K562 (cell line): Measurements from ENCODE around the gene POMT1. TPM values are rescaled to one million over a fixed set of nuclear protein-coding genes. Genes with fewer than 3 reads are reported as not detected.

Experiments
- ATAC-seq: fragments of 200-7000 bp; cut with Tn5 transposase; 3 replicates; pipeline ENCODE4 v1.9.1; 2020; ENCODE audit warnings: moderate library complexity
- BruUV-seq: library from RNA; stranded (reverse); fragments of 400-500 nt; replicated peaks from 2 replicates; lab custom pipeline; 2021; lab: Mats Ljungman, UMichigan
- CTCF ChIA-PET: fragments of 300-600 bp; formaldehyde crosslinking; extraction: SDS; loops from one replicate; lab custom pipeline; 2021; ENCODE audit warnings: low intra/inter-chr PET ratio; lab: Yijun Ruan, JAX
- POLR2A ChIA-PET: fragments of 300-600, 350-650 bp; sonication (Branson Sonifier 250); formaldehyde crosslinking; extraction: SDS; loops from one replicate; lab custom pipeline; 2021; ENCODE audit warnings: antibody characterized with exemption, inconsistent platforms; lab: Yijun Ruan, JAX
- DNase-seq, 4 experiments: peaks; one replicate each; pipeline versions ENCODE4 v3.0.0 to v3.0.0-alpha.2; 2011 to 2018; ENCODE audit warnings: low spot score in 3 of 4, mixed read lengths in 3 of 4; ENCODE audit errors: extremely low read depth in 1 of 4
- FAIRE-seq: peaks from 2 replicates; lab custom pipeline; 2011; peaks lifted over from hg19 to GRCh38; lab: Jason Lieb, UNC
- H2AFZ ChIP-seq: 2 replicates; pipeline ENCODE4 v1.6.0; 2011; ENCODE audit warnings: low read depth, low read length, control low read depth, inconsistent platforms
- H3K27ac ChIP-seq: fragments of 200-600 bp; 3 replicates; pipeline ENCODE4 v1.8.0; 2011; ENCODE audit warnings: low read depth, mild to moderate bottlenecking, control low read depth, inconsistent platforms, low read length, moderate library complexity, mixed read lengths; ENCODE audit errors: extremely low read depth
- H3K27me3 ChIP-seq, 2 experiments: fragments of 300-600 bp in 1 of 2; 2 replicates in 1 of 2; 3 replicates in 1 of 2; pipeline versions ENCODE4 v1.6.0 to v1.8.0; 2011; ENCODE audit warnings: inconsistent platforms in 2 of 2, low read length in 2 of 2, mild to moderate bottlenecking in 1 of 2, mixed read lengths in 1 of 2, moderate library complexity in 1 of 2; ENCODE audit not compliant: control insufficient read depth in 2 of 2, insufficient read depth in 2 of 2
- H3K36me3 ChIP-seq: fragments of 300-600 bp; 3 replicates; pipeline ENCODE4 v1.8.0; 2011; ENCODE audit warnings: mild to moderate bottlenecking, low read length, inconsistent platforms; ENCODE audit not compliant: control insufficient read depth, insufficient read depth
- H3K4me1 ChIP-seq, 2 experiments: fragments of 200-600 bp in 1 of 2; replicated peaks in 1 of 2; 2 replicates in 1 of 2; 3 replicates in 1 of 2; pipeline versions ENCODE4 v1.5.1 to v1.8.0; 2011; ENCODE audit warnings: inconsistent platforms in 2 of 2, low read length in 2 of 2, mild to moderate bottlenecking in 1 of 2, mixed read lengths in 1 of 2, moderate library complexity in 1 of 2; ENCODE audit not compliant: control insufficient read depth in 2 of 2, insufficient read depth in 2 of 2
- H3K4me2 ChIP-seq: 2 replicates; pipeline ENCODE4 v1.6.1; 2011; ENCODE audit warnings: low read length, control low read depth, inconsistent platforms, mixed read lengths; ENCODE audit not compliant: insufficient read depth
- H3K4me3 ChIP-seq: fragments of 200-600 bp; sonication (generic), shearing (Covaris generic); 2 replicates; pipeline ENCODE4 v1.5.1; 2016; ENCODE audit warnings: control low read depth, inconsistent platforms
- H3K79me2 ChIP-seq: fragments of 200-600 bp; 3 replicates; pipeline ENCODE4 v1.8.0; 2011; ENCODE audit warnings: low read length, inconsistent platforms; ENCODE audit not compliant: control insufficient read depth, insufficient read depth
- H3K9ac ChIP-seq, 2 experiments: 2 replicates each; pipeline versions ENCODE4 v1.6.0 to v1.6.1; 2011; ENCODE audit warnings: low read depth in 2 of 2, low read length in 2 of 2, control low read depth in 1 of 2, inconsistent platforms in 1 of 2, mild to moderate bottlenecking in 1 of 2, mixed read lengths in 1 of 2; ENCODE audit not compliant: insufficient read depth in 1 of 2
- H3K9me1 ChIP-seq: one replicate; pipeline ENCODE4 v1.6.0; 2011; ENCODE audit warnings: inconsistent platforms, mild to moderate bottlenecking, low read length, moderate library complexity; ENCODE audit not compliant: control insufficient read depth, insufficient read depth
- H3K9me3 ChIP-seq: replicated peaks from 2 replicates; pipeline ENCODE4 v1.5.1; 2011; ENCODE audit warnings: low read depth, low read length, inconsistent platforms; ENCODE audit not compliant: control insufficient read depth, insufficient read depth
- H4K20me1 ChIP-seq: replicated peaks from 2 replicates; pipeline ENCODE4 v1.6.1; 2011; ENCODE audit warnings: low read length, inconsistent platforms, mixed read lengths; ENCODE audit not compliant: control insufficient read depth, insufficient read depth
- CTCF ChIP-seq, 3 experiments: IDR thresholded peaks in 2 of 3; conservative IDR thresholded peaks in 1 of 3; 2 replicates each; pipeline ENCODE4 v1.5.1; 2011 to 2012; ENCODE audit warnings: low read length in 3 of 3, mild to moderate bottlenecking in 3 of 3, control low read depth in 2 of 3, improper control_type of control experiment in 1 of 3, inconsistent platforms in 1 of 3, low read depth in 1 of 3, mixed read lengths in 1 of 3, moderate library complexity in 1 of 3; ENCODE audit not compliant: insufficient read depth in 2 of 3
- E2F6 ChIP-seq, 2 experiments: IDR thresholded peaks; 2 replicates each; pipeline ENCODE4 v1.6.1; 2011; ENCODE audit warnings: borderline replicate concordance in 1 of 2, control low read depth in 1 of 2, low read depth in 1 of 2, low read length in 1 of 2, mild to moderate bottlenecking in 1 of 2, mixed read lengths in 1 of 2, moderate library complexity in 1 of 2; ENCODE audit not compliant: insufficient read depth in 1 of 2, insufficient read length in 1 of 2, poor library complexity in 1 of 2, severe bottlenecking in 1 of 2; ENCODE audit errors: extremely low read depth in 1 of 2
- EP400 ChIP-seq: fragments of 450-650 bp; IDR thresholded peaks from 2 replicates; pipeline ENCODE4 v1.6.1; 2017; ENCODE audit warnings: antibody characterized with exemption, mild to moderate bottlenecking, moderate library complexity
- SMC3 ChIP-seq: conservative IDR thresholded peaks from 2 replicates; pipeline ENCODE4 v1.6.1; 2011; ENCODE audit warnings: low read depth, low read length, improper control_type of control experiment; ENCODE audit not compliant: insufficient read depth
- WGBS: fragments of 100-300 bp; shearing (Covaris generic); methylation state at CpG from one replicate; pipeline ENCODE4 v1.1.6; 2016; ENCODE audit warnings: low coverage, mixed read lengths; ENCODE audit not compliant: insufficient coverage; ENCODE audit errors: missing lambda C conversion rate; 5-methylcytosine and 5-hydroxymethylcytosine counted together
- in situ Hi-C: fragments of 300-500 bp; cut with MboI; formaldehyde crosslinking; loops from 4 replicates; pipeline ENCODE4 v1.15.0; 2018; ENCODE audit warnings: inconsistent platforms, mixed read lengths
- intact Hi-C: fragments of 100-400 bp; cut with micrococcal nuclease; formaldehyde crosslinking; loops from 2 replicates; pipeline ENCODE4 v1.14.2; 2022
- polyA plus RNA-seq, 8 experiments: library from polyadenylated mRNA; depleted of rRNA in 4 of 8; stranded (reverse) in 5 of 8; unstranded in 3 of 8; fragments of >200 nt; fragmentation: Nextera tagmentation in 2 of 8; fragmentation: Illumina TruSeq in 1 of 8; extraction: Ambion mirVana in 2 of 8; extraction: Trizol in 1 of 8; gene quantifications; 2 replicates each; pipeline versions ENCODE4 v1.2.1 to v1.2.3, GENCODE V29; 2011 to 2014; ENCODE audit warnings: inconsistent platforms in 1 of 8, missing spikeins in 1 of 8
- total RNA-seq, 7 experiments: library from RNA; depleted of rRNA in 6 of 7; stranded (reverse); fragments of >200 nt in 6 of 7; fragmentation: Illumina TruSeq in 2 of 7; extraction: Trizol in 2 of 7; gene quantifications; 2 replicates each; pipeline versions ENCODE4 v1.2.1 to v1.2.3, GENCODE V29; 2011 to 2021; ENCODE audit warnings: low replicate concordance in 1 of 7

POMT1 gene
- total and polyA plus RNA-seq, 9 of the 15 experiments (the other 6 are each of a cell fraction or from before 2014, with no cell fraction given), result 1.8 to 23.5 (median 14.6) TPM

DNA sequence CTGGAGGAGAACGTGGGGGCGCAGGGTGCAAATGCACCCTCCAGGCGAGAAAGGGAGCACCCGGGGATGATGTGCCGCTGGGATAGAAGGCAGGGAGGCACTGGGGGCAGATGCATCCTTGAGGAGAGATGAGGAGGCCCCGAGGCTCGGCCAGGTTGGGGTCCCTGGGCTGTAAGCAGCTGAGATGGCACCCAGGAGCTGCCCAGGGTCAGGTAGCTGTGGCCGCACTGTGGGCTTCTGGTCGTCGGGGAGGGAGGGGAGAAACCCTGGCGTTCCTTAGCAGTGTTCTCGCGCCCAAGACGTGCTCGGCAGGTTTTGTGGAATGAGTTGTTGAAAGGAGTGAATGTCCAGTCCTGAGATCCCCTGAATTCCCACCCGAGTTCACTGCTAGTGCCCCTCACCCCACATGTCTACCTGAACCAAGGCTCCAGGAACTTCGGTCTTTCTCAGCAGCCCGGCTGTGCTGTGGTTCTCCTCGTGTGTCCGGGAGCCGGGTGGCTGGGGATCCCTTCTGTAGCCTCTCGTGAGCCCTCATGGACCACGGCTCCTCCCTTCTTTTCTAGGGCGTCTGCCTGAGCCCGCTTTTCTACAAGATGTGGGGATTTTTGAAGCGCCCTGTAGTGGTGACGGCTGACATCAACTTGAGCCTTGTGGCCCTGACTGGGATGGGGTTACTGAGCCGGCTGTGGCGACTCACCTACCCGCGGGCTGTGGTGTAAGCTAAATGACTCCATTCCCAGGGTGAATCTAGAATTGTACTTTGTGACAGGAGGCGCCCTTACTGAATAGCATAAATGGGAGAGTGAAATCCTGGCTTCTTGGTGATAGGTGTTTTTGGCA lies 1.1 kb downstream of the POMT1 start:
- peaks cover 17% of the 10 kb centered on the region; the same call in 2 of the 3 replicates for H3K36me3 ChIP-seq
- BruUV-seq, result no TSS peak
- DNase-seq (peak; percentile 48 to 60 (median 53)), FAIRE-seq (peak; percentile 48), ATAC-seq (peak; percentile 56)
- H3K4me2 ChIP-seq, result peak overlapping the region; percentile 86
- intact Hi-C loops (loop anchor here (10.0 kb wide), 1 partner anchor 241 kb away; the partner anchor contains the start of gene RAPGEF1), in situ Hi-C loops (no loop called here)
- ChIA-PET CTCF (no interaction called here), POLR2A (interaction anchor here (0.6 to 1.3 kb wide), 7 partner anchors 8 to 242 kb away, joined by 3 to 4 read pairs (median 3); no protein-coding TSS in a partner anchor)
- H3K27ac ChIP-seq, result no peak overlapping the region
- peak overlapping the region; percentile 89 for H3K4me3 ChIP-seq
- no peaks in the 10 kb centered on the region for H3K27me3 ChIP-seq
- no peaks in the 10 kb centered on the region; the same call in 1 of the 2 replicates for H4K20me1 ChIP-seq
- 21% methylated on average over 29 of the region's 32 CpGs for WGBS
- TF ChIP-seq CTCF (IDR thresholded peaks at IDR 0.05 in 2 of 3, conservative IDR thresholded peaks at IDR 0.05 in 1 of 3; ENCODE audit: insufficient read depth in 2 of 3, low read depth in 1 of 3, low read length in 3 of 3), result peak; percentile 15 to 18 (median 16); a peak in 2 of 6 replicates
- TF ChIP-seq EP400, result no peak
- TF ChIP-seq E2F6 (IDR thresholded peaks at IDR 0.05; ENCODE audit: borderline replicate concordance in 1 of 2, extremely low read depth in 1 of 2, insufficient read depth in 1 of 2, insufficient read length in 1 of 2, low read depth in 1 of 2, low read length in 1 of 2, poor library complexity in 1 of 2, severe bottlenecking in 1 of 2), result peak in 1 of 2 experiments; percentile 5
- TF ChIP-seq SMC3, result 0 out of 2 replicates have a peak, but pooled peaks have one; percentile 4
- peaks cover 10% of the 10 kb centered on the region for H3K79me2 ChIP-seq
- no peaks in the 10 kb centered on the region for H3K9me3 ChIP-seq
- no peaks in the 10 kb centered on the region for H3K9me1 ChIP-seq
- peaks cover 4 to 25% of the 10 kb centered on the region in 2 experiments; a peak in 4 of 5 replicates for H3K4me1 ChIP-seq
- peak overlapping the region; percentile 94 for H2AFZ ChIP-seq
- H3K9ac ChIP-seq, result peak overlapping the region; percentile 70 to 95
